Measurements from ENCODE around the gene MYO1D. TPM values are rescaled to one million over a fixed set of nuclear protein-coding genes. Genes with fewer than 3 reads are reported as not detected.

Gene MYO1D
- total and polyA plus RNA-seq, 2 donors (not counting 1 experiment from before 2014, with no cell fraction given) = 5.4 to 26.7 TPM

GRCh38 chr17:32513579-32513978 is 363.3 kb downstream of the MYO1D start:
- no peaks in the 10 kb centered on the region for H3K27me3 ChIP-seq (replicated peaks in 1 of 4; ENCODE audit: control extremely low read depth in 1 of 4, control insufficient read depth in 3 of 4, insufficient read depth in 4 of 4, low read length in 3 of 4)
- no peak overlapping the region for H3K4me2 ChIP-seq (replicated peaks; ENCODE audit: low read depth, low read length, poor library complexity, severe bottlenecking)
- H3K4me1 ChIP-seq (ENCODE audit: control insufficient read depth in 2 of 2, insufficient read depth in 2 of 2, low read length in 2 of 2) = peaks cover 48 to 58% of the 10 kb centered on the region in 2 donors
- WGBS (ENCODE audit: insufficient coverage) = 60% methylated on average over 1 of the region's 3 CpGs
- ChIA-PET POLR2A (no interaction called here), CTCF (interaction anchor here (1.6 kb wide), 1 partner anchor 30 kb away, joined by 3 read pairs; no protein-coding TSS in a partner anchor)
- Mint-ChIP-seq H3K4me3 (no peak overlapping the region), H3K4me1 (peaks cover 60% of the 10 kb centered on the region), H3K27me3 (no peaks in the 10 kb centered on the region), H3K27ac (no peak overlapping the region), H3K9me3 (ENCODE audit: insufficient read depth) (no peaks in the 10 kb centered on the region)
- H3K9ac ChIP-seq (ENCODE audit: low read length) = no peak overlapping the region
- no peak overlapping the region for H3K4me3 ChIP-seq (ENCODE audit: control extremely low read depth in 1 of 5, extremely low read depth in 1 of 5, insufficient read depth in 1 of 5, low read depth in 2 of 5, low read length in 4 of 5)
- no peak overlapping the region for H3K27ac ChIP-seq (ENCODE audit: low read length in 2 of 2)
- no peak overlapping the region for H2AFZ ChIP-seq (ENCODE audit: insufficient read depth, low read depth, low read length, poor library complexity, severe bottlenecking)
- no peaks in the 10 kb centered on the region for H3K36me3 ChIP-seq (replicated peaks in 1 of 2; ENCODE audit: control extremely low read depth in 1 of 2, control insufficient read depth in 1 of 2, extremely low read depth in 1 of 2, insufficient read depth in 2 of 2, low read length in 1 of 2)
- TF ChIP-seq CTCF (IDR thresholded peaks at IDR 0.05) (no peak), EZH2 (IDR thresholded peaks at IDR 0.05; ENCODE audit: borderline replicate concordance, insufficient read depth, low read depth, low read length, poor library complexity, severe bottlenecking) (no peak)
- intact Hi-C loops (cut with micrococcal nuclease) = no loop called here
- no peaks in the 10 kb centered on the region for H3K79me2 ChIP-seq (ENCODE audit: control insufficient read depth, insufficient read depth, low read length)
- no peaks in the 10 kb centered on the region for H4K20me1 ChIP-seq (ENCODE audit: control insufficient read depth, insufficient read depth, low read length, poor library complexity, severe bottlenecking)
- no peaks in the 10 kb centered on the region for H3K9me3 ChIP-seq (ENCODE audit: control extremely low read depth in 1 of 3, control insufficient read depth in 2 of 3, insufficient read depth in 1 of 3, low read length in 2 of 3)
- DNase-seq = no peak
- no peak for ATAC-seq (ENCODE audit: low read depth)

GRCh38 chr17:32512328-32512727 is 364.6 kb downstream of the MYO1D start:
- H3K27ac ChIP-seq (ENCODE audit: low read length in 2 of 2) = no peak overlapping the region
- no peak overlapping the region for H2AFZ ChIP-seq (ENCODE audit: insufficient read depth, low read depth, low read length, poor library complexity, severe bottlenecking)
- H3K9me3 ChIP-seq (ENCODE audit: control extremely low read depth in 1 of 3, control insufficient read depth in 2 of 3, insufficient read depth in 1 of 3, low read length in 2 of 3) = no peaks in the 10 kb centered on the region
- H3K27ac Mint-ChIP-seq = no peak overlapping the region
- H3K4me1 Mint-ChIP-seq = peaks cover 52% of the 10 kb centered on the region
- no peak overlapping the region for H3K9ac ChIP-seq (ENCODE audit: low read length)
- TF ChIP-seq EZH2 (IDR thresholded peaks at IDR 0.05; ENCODE audit: borderline replicate concordance, insufficient read depth, low read depth, low read length, poor library complexity, severe bottlenecking) (no peak), CTCF (IDR thresholded peaks at IDR 0.05) (no peak)
- no peak overlapping the region for H3K4me2 ChIP-seq (replicated peaks; ENCODE audit: low read depth, low read length, poor library complexity, severe bottlenecking)
- ChIA-PET CTCF (interaction anchor here (1.7 kb wide), 1 partner anchor 28 kb away, joined by 4 read pairs; no protein-coding TSS in a partner anchor), POLR2A (interaction anchor here (0.6 kb wide), 1 partner anchor 12 kb away, joined by 4 read pairs; no protein-coding TSS in a partner anchor)
- H3K27me3 ChIP-seq (replicated peaks in 1 of 4; ENCODE audit: control extremely low read depth in 1 of 4, control insufficient read depth in 3 of 4, insufficient read depth in 4 of 4, low read length in 3 of 4) = no peaks in the 10 kb centered on the region
- H3K4me1 ChIP-seq (ENCODE audit: control insufficient read depth in 2 of 2, insufficient read depth in 2 of 2, low read length in 2 of 2) = peaks cover 40 to 55% of the 10 kb centered on the region in 2 donors
- no peak overlapping the region for H3K4me3 ChIP-seq (ENCODE audit: control extremely low read depth in 1 of 5, extremely low read depth in 1 of 5, insufficient read depth in 1 of 5, low read depth in 2 of 5, low read length in 4 of 5)
- DNase-seq = no peak
- ATAC-seq (ENCODE audit: low read depth) = no peak
- H3K9me3 Mint-ChIP-seq (ENCODE audit: insufficient read depth) = no peaks in the 10 kb centered on the region
- H4K20me1 ChIP-seq (ENCODE audit: control insufficient read depth, insufficient read depth, low read length, poor library complexity, severe bottlenecking) = no peaks in the 10 kb centered on the region
- intact Hi-C loops (cut with micrococcal nuclease) = no loop called here
- H3K79me2 ChIP-seq (ENCODE audit: control insufficient read depth, insufficient read depth, low read length) = no peaks in the 10 kb centered on the region
- no peak overlapping the region for H3K4me3 Mint-ChIP-seq
- H3K27me3 Mint-ChIP-seq = no peaks in the 10 kb centered on the region
- no peaks in the 10 kb centered on the region for H3K36me3 ChIP-seq (replicated peaks in 1 of 2; ENCODE audit: control extremely low read depth in 1 of 2, control insufficient read depth in 1 of 2, extremely low read depth in 1 of 2, insufficient read depth in 2 of 2, low read length in 1 of 2)
- WGBS (ENCODE audit: insufficient coverage) = 100% methylated on average over 2 of the region's 2 CpGs
